ENCODE measurements around the gene TBX19.

DNA sequence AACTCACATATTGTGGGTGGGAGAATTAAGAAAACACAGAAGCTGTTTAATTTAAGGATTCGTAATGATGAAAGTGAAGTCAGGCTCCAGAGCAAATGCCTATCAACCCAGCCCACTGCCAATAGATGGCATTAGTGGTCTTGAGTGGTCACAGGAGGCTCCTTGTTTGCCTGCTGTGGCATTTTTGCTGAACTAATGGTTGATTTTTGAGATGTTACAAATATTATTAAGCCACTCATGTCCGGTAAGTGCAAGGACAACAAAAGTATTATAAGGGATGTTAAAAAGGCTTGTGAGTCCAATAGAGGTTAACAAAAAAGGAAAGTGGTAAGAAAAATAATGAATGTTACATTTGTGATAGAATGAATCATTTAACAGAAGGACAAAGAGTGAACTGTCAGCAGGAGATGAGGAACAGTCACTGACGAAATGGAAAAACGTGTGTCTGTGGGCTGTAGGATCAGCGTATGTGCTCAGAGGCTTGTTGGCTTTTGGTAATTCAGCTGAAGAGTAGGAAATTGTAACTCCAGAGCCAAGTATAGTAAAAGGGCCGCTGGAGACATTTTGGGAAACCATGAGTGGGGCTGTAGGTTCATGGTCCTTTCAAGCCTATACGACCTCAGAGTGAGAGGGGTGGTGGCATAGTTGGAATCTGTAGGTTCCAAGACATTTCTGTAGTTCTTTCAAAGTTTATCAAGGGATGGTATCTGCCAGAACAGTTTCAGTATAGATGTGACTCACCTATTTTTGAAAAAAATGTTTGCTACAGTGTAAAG is 43.7 kb upstream of the TBX19 start:
- TF ChIP-seq, protein P1, sequence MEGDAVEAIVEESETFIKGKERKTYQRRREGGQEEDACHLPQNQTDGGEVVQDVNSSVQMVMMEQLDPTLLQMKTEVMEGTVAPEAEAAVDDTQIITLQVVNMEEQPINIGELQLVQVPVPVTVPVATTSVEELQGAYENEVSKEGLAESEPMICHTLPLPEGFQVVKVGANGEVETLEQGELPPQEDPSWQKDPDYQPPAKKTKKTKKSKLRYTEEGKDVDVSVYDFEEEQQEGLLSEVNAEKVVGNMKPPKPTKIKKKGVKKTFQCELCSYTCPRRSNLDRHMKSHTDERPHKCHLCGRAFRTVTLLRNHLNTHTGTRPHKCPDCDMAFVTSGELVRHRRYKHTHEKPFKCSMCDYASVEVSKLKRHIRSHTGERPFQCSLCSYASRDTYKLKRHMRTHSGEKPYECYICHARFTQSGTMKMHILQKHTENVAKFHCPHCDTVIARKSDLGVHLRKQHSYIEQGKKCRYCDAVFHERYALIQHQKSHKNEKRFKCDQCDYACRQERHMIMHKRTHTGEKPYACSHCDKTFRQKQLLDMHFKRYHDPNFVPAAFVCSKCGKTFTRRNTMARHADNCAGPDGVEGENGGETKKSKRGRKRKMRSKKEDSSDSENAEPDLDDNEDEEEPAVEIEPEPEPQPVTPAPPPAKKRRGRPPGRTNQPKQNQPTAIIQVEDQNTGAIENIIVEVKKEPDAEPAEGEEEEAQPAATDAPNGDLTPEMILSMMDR (IDR thresholded peaks at IDR 0.05 in 2 of 3, conservative IDR thresholded peaks at IDR 0.05 in 1 of 3; ENCODE audit: borderline replicate concordance in 1 of 3, insufficient read depth in 1 of 3, low read depth in 2 of 3, low read length in 2 of 3) = no peak
- TF ChIP-seq RAD21 (IDR thresholded peaks at IDR 0.05; ENCODE audit: low read depth) (no peak), POLR2A (IDR thresholded peaks at IDR 0.05; ENCODE audit: borderline replicate concordance, extremely low read depth, insufficient read depth, insufficient read length) (no peak), JUND (IDR thresholded peaks at IDR 0.05) (no peak), EZH2 (IDR thresholded peaks at IDR 0.05) (no peak), EZH2phosphoT487 (IDR thresholded peaks at IDR 0.05; ENCODE audit: borderline replicate concordance) (no peak), CBX3 (IDR thresholded peaks at IDR 0.05; ENCODE audit: low read depth) (no peak)
- TF ChIP-seq, protein P2, sequence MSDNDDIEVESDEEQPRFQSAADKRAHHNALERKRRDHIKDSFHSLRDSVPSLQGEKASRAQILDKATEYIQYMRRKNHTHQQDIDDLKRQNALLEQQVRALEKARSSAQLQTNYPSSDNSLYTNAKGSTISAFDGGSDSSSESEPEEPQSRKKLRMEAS (IDR thresholded peaks at IDR 0.05) = no peak
- TF ChIP-seq, protein P3, sequence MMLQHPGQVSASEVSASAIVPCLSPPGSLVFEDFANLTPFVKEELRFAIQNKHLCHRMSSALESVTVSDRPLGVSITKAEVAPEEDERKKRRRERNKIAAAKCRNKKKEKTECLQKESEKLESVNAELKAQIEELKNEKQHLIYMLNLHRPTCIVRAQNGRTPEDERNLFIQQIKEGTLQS (IDR thresholded peaks at IDR 0.05) = no peak
- TF ChIP-seq, protein P4, sequence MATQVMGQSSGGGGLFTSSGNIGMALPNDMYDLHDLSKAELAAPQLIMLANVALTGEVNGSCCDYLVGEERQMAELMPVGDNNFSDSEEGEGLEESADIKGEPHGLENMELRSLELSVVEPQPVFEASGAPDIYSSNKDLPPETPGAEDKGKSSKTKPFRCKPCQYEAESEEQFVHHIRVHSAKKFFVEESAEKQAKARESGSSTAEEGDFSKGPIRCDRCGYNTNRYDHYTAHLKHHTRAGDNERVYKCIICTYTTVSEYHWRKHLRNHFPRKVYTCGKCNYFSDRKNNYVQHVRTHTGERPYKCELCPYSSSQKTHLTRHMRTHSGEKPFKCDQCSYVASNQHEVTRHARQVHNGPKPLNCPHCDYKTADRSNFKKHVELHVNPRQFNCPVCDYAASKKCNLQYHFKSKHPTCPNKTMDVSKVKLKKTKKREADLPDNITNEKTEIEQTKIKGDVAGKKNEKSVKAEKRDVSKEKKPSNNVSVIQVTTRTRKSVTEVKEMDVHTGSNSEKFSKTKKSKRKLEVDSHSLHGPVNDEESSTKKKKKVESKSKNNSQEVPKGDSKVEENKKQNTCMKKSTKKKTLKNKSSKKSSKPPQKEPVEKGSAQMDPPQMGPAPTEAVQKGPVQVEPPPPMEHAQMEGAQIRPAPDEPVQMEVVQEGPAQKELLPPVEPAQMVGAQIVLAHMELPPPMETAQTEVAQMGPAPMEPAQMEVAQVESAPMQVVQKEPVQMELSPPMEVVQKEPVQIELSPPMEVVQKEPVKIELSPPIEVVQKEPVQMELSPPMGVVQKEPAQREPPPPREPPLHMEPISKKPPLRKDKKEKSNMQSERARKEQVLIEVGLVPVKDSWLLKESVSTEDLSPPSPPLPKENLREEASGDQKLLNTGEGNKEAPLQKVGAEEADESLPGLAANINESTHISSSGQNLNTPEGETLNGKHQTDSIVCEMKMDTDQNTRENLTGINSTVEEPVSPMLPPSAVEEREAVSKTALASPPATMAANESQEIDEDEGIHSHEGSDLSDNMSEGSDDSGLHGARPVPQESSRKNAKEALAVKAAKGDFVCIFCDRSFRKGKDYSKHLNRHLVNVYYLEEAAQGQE (IDR thresholded peaks at IDR 0.05; ENCODE audit: low read depth) = no peak

Data from HCT116 (cell line).